HL-60/S4 treated with retinoic acid at 250 ng/mL for 4 days and 3 days (cell line): ENCODE data around the gene RAB24.
"Not testable (repeated sequence)": the region's sequence is repeated elsewhere in the genome, so short reads cannot be mapped to it uniquely, and the experiment has no call there.

ENCODE experiments used
- in situ Hi-C: fragments of 300-500 bp; cut with MboI; formaldehyde crosslinking; loops from 2 replicates; pipeline ENCODE4 v1.7.0; 2022; ENCODE audit warnings: low sequenced_read_pairs

Gene RAB24

GRCh38 chr5:177303121-177303924 lies at the start of gene RAB24, which contains the start of gene PRELID1:
Gene RAB24 (minus strand): TSS chr5:177303719. CDS start chr5:177303288, 431 bp downstream.
Gene PRELID1 (plus strand): TSS chr5:177303799. CDS start chr5:177303986, 187 bp downstream.
- in situ Hi-C loops, result no loop called here

- in situ Hi-C loops, result no loop called here
These were observed 49.6 kb upstream of the RAB24 start for GRCh38 chr5:177353093-177353492.

GRCh38 chr5:177351392-177352329 lies 48.1 kb upstream of the RAB24 start, which contains the start of gene LMAN2:
Gene LMAN2 (minus strand): TSS chr5:177351668. CDS start chr5:177351647, 21 bp downstream.
- in situ Hi-C loops, result no loop called here

- in situ Hi-C loops, result no loop called here
These were observed 47.4 kb upstream of the RAB24 start for GRCh38 chr5:177350776-177351391.

- in situ Hi-C loops, result no loop called here
These were observed 46.2 kb upstream of the RAB24 start for GRCh38 chr5:177349762-177350161.

- in situ Hi-C loops, result no loop called here
These were observed 45.8 kb upstream of the RAB24 start for GRCh38 chr5:177349362-177349647.

- in situ Hi-C loops, result no loop called here
These were observed 44.2 kb upstream of the RAB24 start for GRCh38 chr5:177347699-177348098.

- in situ Hi-C loops, result no loop called here
These were observed 43.3 kb upstream of the RAB24 start for GRCh38 chr5:177346820-177347219.

- in situ Hi-C loops, result no loop called here
These were observed 41.4 kb upstream of the RAB24 start for GRCh38 chr5:177344891-177345290.

GRCh38 chr5:177343777-177344176 lies 40.3 kb upstream of the RAB24 start:
- in situ Hi-C loops, result no loop called here

GRCh38 chr5:177343000-177343399 lies 39.5 kb upstream of the RAB24 start:
- in situ Hi-C loops, result not testable (repeated sequence)

- in situ Hi-C loops, result no loop called here
These were observed 35.7 kb upstream of the RAB24 start for GRCh38 chr5:177339107-177339638.

- in situ Hi-C loops, result no loop called here
These were observed 35.0 kb upstream of the RAB24 start for GRCh38 chr5:177338251-177339106.

- in situ Hi-C loops, result no loop called here
These were observed 33.3 kb upstream of the RAB24 start for GRCh38 chr5:177336603-177337494.

GRCh38 chr5:177336112-177336511 lies 32.6 kb upstream of the RAB24 start:
- in situ Hi-C loops, result no loop called here

GRCh38 chr5:177335701-177336065 lies 32.2 kb upstream of the RAB24 start:
- in situ Hi-C loops, result no loop called here

- in situ Hi-C loops, result no loop called here
These were observed 31.5 kb upstream of the RAB24 start for GRCh38 chr5:177334781-177335700.

GRCh38 chr5:177334155-177334551 lies 30.6 kb upstream of the RAB24 start:
- in situ Hi-C loops, result no loop called here
